ENCODE results near the gene ZSCAN31. TPM values are rescaled to one million over a fixed set of nuclear protein-coding genes. Genes with fewer than 3 reads are reported as not detected.

Gene ZSCAN31
- 10 to 100 TPM in 3 of 4 donors, 1 to 10 TPM in 1; 3.5 to 63.8 (median 31.5) TPM for total RNA-seq

DNA sequence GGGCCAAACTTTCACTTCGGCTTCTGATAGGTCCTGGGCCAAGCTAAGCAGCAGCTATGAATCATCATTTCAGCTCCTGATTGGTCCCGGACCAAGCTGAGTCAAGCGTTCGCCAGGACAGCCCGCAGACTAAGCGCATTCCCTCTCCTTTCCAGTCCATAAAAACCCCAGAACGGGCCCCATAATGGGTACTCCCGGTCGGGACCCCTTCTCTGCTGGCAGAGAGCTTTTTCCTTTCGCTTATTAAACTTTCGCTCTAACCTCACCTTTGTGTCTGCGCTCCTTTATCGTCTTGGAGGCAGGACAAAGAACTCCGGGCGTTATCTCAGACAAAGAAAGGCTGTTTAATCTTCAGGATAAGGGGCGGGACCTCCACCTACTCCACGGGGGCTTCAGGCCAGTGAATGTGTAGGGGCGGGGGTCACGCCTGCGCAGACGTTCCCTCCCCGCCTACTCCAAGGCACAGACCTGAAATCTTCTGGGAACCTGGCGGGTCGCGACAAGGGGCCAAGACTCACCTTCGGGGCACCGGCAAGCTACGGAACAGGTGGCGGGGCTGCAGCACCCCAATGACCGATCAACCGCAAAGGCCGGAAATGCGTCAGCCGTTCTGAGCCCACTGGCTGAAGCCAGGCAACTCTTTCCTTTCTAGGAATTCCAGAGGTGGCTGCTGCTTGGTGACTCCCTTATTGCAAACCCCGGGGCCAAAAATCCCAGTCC is at the start of gene ZSCAN31:
ZSCAN31 (minus strand) TSS at position 585 of the 720 bp plus-strand sequence. CDS start 6,465 bp downstream, outside the sequence.
- H3K4me3 ChIP-seq = peak within 1 kb of the TSS; percentile 75 to 79
- intact Hi-C loops (cut with DNase I; ENCODE audit: low total_unique reads) = no loop called here
- TF ChIP-seq, protein P1, sequence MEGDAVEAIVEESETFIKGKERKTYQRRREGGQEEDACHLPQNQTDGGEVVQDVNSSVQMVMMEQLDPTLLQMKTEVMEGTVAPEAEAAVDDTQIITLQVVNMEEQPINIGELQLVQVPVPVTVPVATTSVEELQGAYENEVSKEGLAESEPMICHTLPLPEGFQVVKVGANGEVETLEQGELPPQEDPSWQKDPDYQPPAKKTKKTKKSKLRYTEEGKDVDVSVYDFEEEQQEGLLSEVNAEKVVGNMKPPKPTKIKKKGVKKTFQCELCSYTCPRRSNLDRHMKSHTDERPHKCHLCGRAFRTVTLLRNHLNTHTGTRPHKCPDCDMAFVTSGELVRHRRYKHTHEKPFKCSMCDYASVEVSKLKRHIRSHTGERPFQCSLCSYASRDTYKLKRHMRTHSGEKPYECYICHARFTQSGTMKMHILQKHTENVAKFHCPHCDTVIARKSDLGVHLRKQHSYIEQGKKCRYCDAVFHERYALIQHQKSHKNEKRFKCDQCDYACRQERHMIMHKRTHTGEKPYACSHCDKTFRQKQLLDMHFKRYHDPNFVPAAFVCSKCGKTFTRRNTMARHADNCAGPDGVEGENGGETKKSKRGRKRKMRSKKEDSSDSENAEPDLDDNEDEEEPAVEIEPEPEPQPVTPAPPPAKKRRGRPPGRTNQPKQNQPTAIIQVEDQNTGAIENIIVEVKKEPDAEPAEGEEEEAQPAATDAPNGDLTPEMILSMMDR (IDR thresholded peaks at IDR 0.05) = no peak
- peak; percentile 60 to 78 for TF ChIP-seq POLR2A (IDR thresholded peaks at IDR 0.05)
- peak within 1 kb of the TSS; percentile 99 for H3K27ac ChIP-seq
- no peaks in the 10 kb centered on the region for H3K4me1 ChIP-seq
- no peaks in the 10 kb centered on the region for H3K36me3 ChIP-seq
- H3K27me3 ChIP-seq = no peaks in the 10 kb centered on the region
- DNase-seq = peak; percentile 96 to 99
- no peaks in the 10 kb centered on the region for H3K9me3 ChIP-seq

GRCh38 chr6:28384143-28384533 is 48.2 kb upstream of the ZSCAN31 start:
- intact Hi-C loops (cut with DNase I; ENCODE audit: low total_unique reads) = no loop called here

GRCh38 chr6:28383235-28384142 is 47.5 kb upstream of the ZSCAN31 start:
- Histone ChIP-seq H3K4me3 (peak overlapping the region; percentile 39 to 44), H3K9me3 (peaks cover 0 to 6% of the 10 kb centered on the region in 2 donors), H3K4me1 (no peaks in the 10 kb centered on the region), H3K27ac (peak overlapping the region; percentile 72 to 82), H3K36me3 (no peaks in the 10 kb centered on the region), H3K27me3 (no peaks in the 10 kb centered on the region)
- TF ChIP-seq, protein P1 (IDR thresholded peaks at IDR 0.05) = peak in 3 of 4 experiments; percentile 23 to 40 (median 32)
- TF ChIP-seq POLR2A (IDR thresholded peaks at IDR 0.05) = peak; percentile 23 to 24
- intact Hi-C loops (cut with DNase I; ENCODE audit: low total_unique reads) = no loop called here
- peak; percentile 80 to 85 for DNase-seq

More at GRCh38 chr6:28384143-28384533, 48.2 kb upstream of the ZSCAN31 start:
- H3K9me3 ChIP-seq = no peaks in the 10 kb centered on the region
- no peaks in the 10 kb centered on the region for H3K36me3 ChIP-seq
- no peak overlapping the region for H3K27ac ChIP-seq
- H3K27me3 ChIP-seq = no peaks in the 10 kb centered on the region
- H3K4me3 ChIP-seq = no peak overlapping the region
- DNase-seq = no peak
- TF ChIP-seq POLR2A (IDR thresholded peaks at IDR 0.05) = no peak
- TF ChIP-seq, protein P1 (IDR thresholded peaks at IDR 0.05) = no peak
- H3K4me1 ChIP-seq = no peaks in the 10 kb centered on the region

- intact Hi-C loops (cut with DNase I; ENCODE audit: low total_unique reads) = no loop called here
- H3K9me3 ChIP-seq = peaks cover 0 to 9% of the 10 kb centered on the region in 2 donors
- H3K27ac ChIP-seq = no peak overlapping the region
- H3K36me3 ChIP-seq = no peaks in the 10 kb centered on the region
- H3K4me3 ChIP-seq = no peak overlapping the region
- TF ChIP-seq, protein P1 (IDR thresholded peaks at IDR 0.05) = no peak
- no peak for TF ChIP-seq POLR2A (IDR thresholded peaks at IDR 0.05)
- no peaks in the 10 kb centered on the region for H3K27me3 ChIP-seq
- H3K4me1 ChIP-seq = no peaks in the 10 kb centered on the region
- DNase-seq = no peak
Measured at GRCh38 chr6:28380381-28380780, 44.4 kb upstream of the ZSCAN31 start.

Measured in uterus (tissue), 4 donors.